HG03039 (cell line): Measurements from ENCODE around the gene ZFYVE19.

Experiments used
- ATAC-seq: cut with Tn5 transposase; IDR thresholded peaks from one replicate; pipeline ENCODE4 v1.9.1; 2021; ENCODE audit warnings: mild to moderate bottlenecking, moderate library complexity; ENCODE audit not compliant: unreplicated experiment

Gene ZFYVE19

GRCh38 chr15:40775007-40775406, 31.9 kb upstream of the ZFYVE19 start:
- ATAC-seq = no peak

GRCh38 chr15:40775740-40776536, 31.0 kb upstream of the ZFYVE19 start:
- ATAC-seq = no peak

DNA sequence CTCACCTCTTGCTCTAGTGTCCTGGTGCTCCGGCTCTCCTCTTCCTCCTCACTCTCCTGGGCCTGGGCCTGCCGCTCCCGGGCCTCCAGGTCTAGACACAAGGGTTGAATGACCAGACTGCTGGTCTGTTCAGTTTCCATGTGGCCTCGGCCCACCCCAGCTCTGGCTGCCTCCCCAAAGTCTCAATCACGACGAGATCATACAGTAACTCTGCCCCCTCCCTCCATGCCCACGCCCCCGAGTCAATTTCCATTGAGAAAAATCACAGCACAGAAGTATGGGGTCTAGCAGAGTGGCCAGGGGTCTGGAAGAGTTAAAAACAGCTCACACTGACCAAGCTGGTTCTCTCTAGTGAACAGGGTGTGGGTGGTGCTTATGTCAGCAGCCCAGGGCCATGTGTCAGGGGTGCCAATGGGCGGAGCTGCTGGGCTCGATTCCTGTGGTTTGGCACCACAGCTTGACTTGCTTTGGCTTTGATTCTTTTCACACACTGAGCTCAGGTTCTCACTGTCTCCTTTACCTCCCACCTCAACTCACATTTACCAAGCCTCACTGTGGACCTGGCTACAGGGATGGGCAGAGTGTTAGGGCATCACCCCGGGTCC, 30.2 kb upstream of the ZFYVE19 start:
- ATAC-seq = no peak

DNA sequence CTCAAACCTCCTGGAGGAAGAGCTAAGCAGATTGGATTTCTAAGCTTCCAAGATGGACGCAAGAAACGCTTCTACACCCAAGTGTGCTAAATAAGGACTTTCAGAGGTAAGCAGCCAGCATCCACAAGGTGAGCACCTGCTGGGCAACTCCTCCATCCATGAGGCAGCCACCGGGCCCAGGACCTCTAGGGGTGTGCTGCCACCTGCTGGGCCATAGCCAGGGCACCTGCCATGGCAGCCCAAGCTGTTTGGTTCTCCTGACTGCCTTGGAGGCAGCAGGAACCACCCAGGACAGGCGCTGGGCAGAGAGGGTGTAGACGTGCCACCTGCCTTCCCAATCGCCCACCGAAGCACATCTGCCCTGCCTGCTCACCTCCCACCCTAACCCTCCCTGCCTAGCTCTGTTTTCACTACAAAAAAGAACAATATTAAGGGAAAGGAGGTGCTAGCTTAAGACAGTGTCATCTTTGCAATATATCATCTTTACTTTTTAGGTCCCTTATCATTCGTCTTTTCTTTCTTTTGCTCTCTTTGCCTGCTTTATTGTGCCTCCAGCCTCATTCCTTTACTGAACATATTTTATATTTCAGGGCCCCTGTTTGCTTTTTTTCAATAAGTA, 24.2 kb upstream of the ZFYVE19 start:
- peak; percentile 48 for ATAC-seq

DNA sequence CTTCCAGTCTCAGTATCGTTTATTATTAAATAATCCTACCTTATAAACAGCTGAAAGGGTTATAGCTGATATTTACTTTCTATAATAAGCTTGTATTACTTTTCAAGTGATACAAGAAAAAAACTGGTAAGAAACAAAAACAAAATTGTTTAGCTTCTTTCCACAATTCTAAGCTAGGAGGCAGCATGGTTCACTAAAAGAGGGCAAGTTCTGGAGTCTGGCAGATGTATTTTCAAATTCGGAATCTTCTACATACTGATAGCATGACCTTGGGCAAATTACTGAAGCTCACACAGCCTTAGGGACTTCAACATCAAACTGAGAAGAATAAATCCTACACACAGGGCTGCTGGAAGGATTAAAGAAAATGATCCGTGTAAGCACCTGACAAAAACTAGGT, 21.7 kb upstream of the ZFYVE19 start:
- ATAC-seq = no peak

DNA sequence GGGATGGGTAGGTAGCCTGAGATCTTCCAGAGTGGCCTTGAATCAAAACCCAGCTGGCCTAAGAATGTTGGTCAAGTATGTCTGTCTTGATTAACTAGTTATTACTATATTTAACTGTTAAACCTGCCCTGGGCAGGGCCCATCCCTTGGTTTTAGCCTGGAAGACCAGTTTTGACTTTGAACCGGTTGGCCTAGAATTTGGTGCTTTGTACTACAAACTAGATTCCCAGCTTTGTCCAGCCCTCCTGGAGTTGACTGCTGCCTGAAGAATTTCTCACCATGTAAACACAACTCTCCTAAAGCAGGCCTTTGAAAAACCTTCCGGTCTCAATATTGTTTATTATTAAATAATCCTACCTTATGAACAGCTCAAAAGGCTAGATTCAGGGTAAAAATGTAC, 21.1 kb upstream of the ZFYVE19 start:
- ATAC-seq = no peak

- no peak for ATAC-seq
Measured at GRCh38 chr15:40787344-40787841, 19.5 kb upstream of the ZFYVE19 start.

DNA sequence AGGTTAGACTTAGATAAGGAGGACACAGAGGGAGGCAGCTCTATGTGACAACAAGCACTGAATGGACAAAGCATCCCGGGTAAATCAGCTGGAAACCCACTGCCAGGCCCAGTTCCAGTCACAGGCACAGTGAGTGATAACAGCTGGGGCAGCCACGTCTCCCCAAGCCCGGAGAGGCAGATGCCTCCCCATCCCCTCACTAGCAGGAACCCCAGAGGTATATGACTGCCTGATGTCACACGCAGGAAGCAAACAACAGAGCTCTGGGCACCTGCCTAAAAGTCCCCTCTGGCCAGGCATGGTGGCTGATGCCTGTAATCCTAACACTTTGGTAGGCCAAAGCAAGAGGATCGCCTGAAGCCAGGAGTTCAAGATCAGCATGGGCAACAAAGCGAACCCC, 18.9 kb upstream of the ZFYVE19 start:
- no peak for ATAC-seq

- no peak for ATAC-seq
Measured at GRCh38 chr15:40789119-40789518, 17.8 kb upstream of the ZFYVE19 start.

- no peak for ATAC-seq
Measured at GRCh38 chr15:40789999-40790398, 16.9 kb upstream of the ZFYVE19 start.

DNA sequence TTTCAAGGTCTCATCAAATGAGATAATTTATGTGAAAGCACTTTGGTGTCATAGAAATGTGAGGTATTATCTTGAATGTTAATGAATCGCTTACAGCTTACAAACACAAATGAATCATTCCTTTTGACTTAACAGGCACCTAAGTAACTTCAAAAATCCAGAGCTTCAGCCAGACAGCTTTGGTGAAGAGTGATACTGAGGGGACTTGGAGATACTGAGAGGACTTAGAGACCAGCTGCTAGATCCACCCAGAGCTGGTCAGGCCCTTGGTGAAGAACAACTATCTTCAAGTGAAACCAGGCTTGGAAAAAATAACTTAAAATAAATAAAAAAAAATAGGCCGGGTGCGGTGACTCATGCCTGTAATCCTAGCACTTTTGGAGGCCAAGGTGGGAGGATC, 16.2 kb upstream of the ZFYVE19 start:
- no peak for ATAC-seq

GRCh38 chr15:40792394-40792793, 14.5 kb upstream of the ZFYVE19 start:
- no peak for ATAC-seq

DNA sequence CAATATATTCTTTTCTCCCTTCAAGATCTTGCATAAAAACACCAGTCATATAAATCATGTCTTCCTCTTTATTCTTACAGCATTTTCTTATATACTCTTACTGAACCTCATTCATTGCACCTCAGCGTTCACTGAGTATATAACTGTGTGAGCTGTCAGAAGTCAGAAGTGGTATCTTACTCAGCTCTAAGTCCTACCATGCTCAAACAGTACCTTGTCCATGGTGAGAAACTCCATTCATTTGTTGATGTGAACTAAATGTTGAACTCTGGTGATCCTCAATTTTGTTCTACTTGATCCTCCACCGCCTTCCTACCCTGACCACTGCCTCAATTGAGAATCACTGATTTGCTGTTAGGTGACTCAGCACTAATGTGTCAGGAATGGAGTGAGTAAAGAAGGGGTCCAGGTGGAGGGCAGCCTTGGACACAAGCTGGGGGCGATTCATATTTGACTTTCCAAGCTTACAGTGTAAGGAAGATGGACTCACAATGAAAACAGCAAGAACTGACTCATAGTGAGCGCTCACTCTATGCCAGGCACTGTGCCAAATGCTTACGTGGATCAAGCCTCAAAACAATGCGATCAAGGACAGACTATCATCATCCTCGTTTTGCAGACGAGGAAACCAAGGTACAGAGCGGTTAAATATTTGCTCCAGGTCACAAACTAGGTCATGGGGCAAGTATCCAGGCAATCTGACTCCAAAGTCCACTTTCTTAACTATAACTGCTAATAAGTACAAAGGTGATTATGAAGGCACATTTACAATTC, 13.5 kb upstream of the ZFYVE19 start:
- ATAC-seq = no peak

GRCh38 chr15:40796041-40796440, 10.8 kb upstream of the ZFYVE19 start:
- ATAC-seq = no peak

- ATAC-seq = no peak
Measured at GRCh38 chr15:40796512-40796911, 10.4 kb upstream of the ZFYVE19 start.

DNA sequence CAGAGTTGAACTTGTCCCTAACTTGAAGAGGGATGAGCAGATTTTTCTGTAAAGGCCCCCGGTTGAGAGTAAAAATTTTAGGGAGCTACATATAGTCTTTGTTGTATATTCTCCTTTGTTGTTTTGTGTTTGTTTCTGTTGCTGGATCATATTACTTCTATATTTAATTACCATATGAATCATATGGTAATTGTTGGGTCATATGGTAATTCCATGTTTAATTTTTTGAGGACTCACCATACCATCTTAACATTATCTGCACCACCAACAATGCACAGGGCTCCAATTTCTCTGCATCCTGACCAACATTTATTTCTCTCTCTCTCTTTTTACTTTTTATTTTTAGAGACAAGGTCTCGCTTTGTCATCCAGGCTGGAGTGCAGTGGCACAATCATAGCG, 7.4 kb upstream of the ZFYVE19 start:
- no peak for ATAC-seq

- ATAC-seq = no peak
Measured at GRCh38 chr15:40803076-40803475, 3.8 kb upstream of the ZFYVE19 start.

DNA sequence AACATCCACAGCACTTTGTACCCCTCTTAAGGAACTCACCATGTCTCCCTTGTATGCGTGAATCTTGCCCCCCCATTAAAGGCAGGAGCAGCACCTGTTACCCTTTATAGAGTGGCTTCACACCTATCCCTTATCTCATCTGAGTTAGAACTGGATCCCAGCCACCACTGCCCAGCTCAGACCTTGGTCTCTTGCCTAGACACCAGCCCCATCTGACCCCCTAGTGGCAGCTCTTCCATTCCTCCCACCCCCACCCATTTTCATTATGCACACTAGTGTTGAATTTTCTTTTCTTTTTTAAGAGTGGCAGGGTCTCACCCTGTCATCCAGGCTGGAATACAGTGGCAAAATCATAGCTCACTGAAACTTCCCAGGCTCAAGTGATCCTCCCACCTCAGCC, 3.2 kb upstream of the ZFYVE19 start:
- ATAC-seq = no peak

- no peak for ATAC-seq
Measured at GRCh38 chr15:40806672-40807027, 239 bp upstream of the ZFYVE19 start.

DNA sequence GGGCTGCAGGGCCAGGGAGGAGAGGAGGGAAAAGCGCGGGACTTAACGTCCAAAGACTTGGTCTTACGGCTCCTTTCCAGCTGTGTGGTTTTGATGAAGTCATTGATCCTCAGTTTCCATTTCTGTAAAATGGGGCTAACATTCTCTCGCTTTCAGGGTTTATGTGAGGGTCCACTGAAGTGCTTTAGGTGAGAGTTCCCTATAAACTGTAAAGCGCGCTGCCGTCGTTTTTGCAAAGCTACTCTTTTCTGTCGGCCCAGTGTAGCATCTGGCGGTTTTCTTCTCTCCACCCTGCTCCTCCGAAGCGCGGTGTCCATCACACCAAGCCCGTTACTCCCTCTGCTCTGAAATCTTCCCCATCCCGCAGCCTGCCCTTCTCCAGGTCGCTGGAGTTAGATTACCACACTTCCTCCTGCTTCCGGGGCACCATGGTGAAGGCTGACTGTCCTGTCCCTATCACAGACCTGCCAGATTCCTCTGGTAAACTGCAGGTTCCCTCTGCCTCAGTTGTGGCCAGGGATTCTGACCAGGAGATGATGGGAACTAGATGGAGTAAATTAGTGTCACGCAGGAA, 1.1 kb downstream of the ZFYVE19 start:
- no peak for ATAC-seq

- no peak for ATAC-seq
Measured at GRCh38 chr15:40808861-40809450, 2.1 kb downstream of the ZFYVE19 start.
